KMS-11 (cell line): ENCODE data around the gene OR5B2.
"Not testable (repeated sequence)": the region's sequence is repeated elsewhere in the genome, so short reads cannot be mapped to it uniquely, and the experiment has no call there.

Source experiments
- H2AFZ ChIP-seq: fragments of 200-600 bp; sonication (generic); 2 replicates; pipeline ENCODE4 v1.6.1; 2016; ENCODE audit warnings: antibody characterized with exemption, mixed run types, low read depth
- H3K27ac ChIP-seq: fragments of 200-600 bp; sonication (generic); 2 replicates; pipeline ENCODE4 v1.6.1; 2016; ENCODE audit warnings: mild to moderate bottlenecking, mixed run types
- H3K27me3 ChIP-seq: fragments of 200-600 bp; sonication (generic); 2 replicates; pipeline ENCODE4 v1.6.1; 2017; ENCODE audit warnings: mild to moderate bottlenecking, low read depth, mixed run types, moderate library complexity; ENCODE audit not compliant: insufficient read depth
- H3K36me3 ChIP-seq: fragments of 200-600 bp; sonication (generic); 2 replicates; pipeline ENCODE4 v1.6.1; 2017; ENCODE audit warnings: mild to moderate bottlenecking, mixed run types; ENCODE audit not compliant: insufficient read depth
- H3K4me1 ChIP-seq: fragments of 200-600 bp; sonication (generic); 2 replicates; pipeline ENCODE4 v1.6.1; 2016; ENCODE audit warnings: mild to moderate bottlenecking, low read depth, mixed run types; ENCODE audit not compliant: poor library complexity, severe bottlenecking
- H3K4me2 ChIP-seq: fragments of 200-600 bp; sonication (generic); 2 replicates; pipeline ENCODE4 v1.7.0; 2016; ENCODE audit warnings: mild to moderate bottlenecking, mixed run types
- H3K4me3 ChIP-seq: fragments of 200-600 bp; sonication (generic); IDR thresholded peaks from 2 replicates; pipeline ENCODE4 v1.6.1; 2017; ENCODE audit warnings: low read depth, low read length, mixed read lengths; ENCODE audit not compliant: insufficient read depth
- H3K79me2 ChIP-seq: fragments of 200-600 bp; sonication (generic); 2 replicates; pipeline ENCODE4 v1.6.1; 2016; ENCODE audit warnings: low read depth, mixed run types; ENCODE audit not compliant: insufficient read depth
- H3K9ac ChIP-seq: fragments of 200-600 bp; sonication (generic); 2 replicates; pipeline ENCODE4 v1.6.1; 2016; ENCODE audit warnings: mild to moderate bottlenecking, mixed run types
- H4K20me1 ChIP-seq: fragments of 200-600 bp; sonication (generic); 2 replicates; pipeline ENCODE4 v1.6.1; 2016; ENCODE audit warnings: mild to moderate bottlenecking, mixed run types; ENCODE audit not compliant: insufficient read depth
- TF ChIP-seq, protein P1 (sequence below): fragments of 200-600 bp; sonication (generic); conservative IDR thresholded peaks from 2 replicates; pipeline ENCODE4 v1.6.1; 2017; ENCODE audit warnings: low read depth, mild to moderate bottlenecking, antibody characterized with exemption, low read length, moderate library complexity, mixed read lengths

Gene OR5B2

DNA sequence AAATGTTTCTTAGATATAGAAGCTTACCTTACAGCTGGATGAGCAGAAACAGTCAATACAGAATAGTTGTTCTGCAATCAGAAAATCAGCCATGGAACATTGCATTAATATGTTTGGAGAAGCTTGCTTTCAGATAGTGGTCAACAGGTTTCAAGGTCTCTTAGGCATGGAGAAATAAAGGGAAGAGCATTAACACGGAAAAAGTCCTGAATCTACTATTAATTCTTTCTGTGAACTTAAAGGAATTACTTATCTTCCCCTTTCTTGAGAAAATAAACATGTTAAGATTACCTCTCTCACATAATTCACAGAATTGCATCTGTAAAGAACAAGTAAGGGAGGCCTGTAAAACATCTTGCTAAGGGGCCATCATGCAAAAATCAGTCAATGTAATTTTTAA lies 21.1 kb downstream of the OR5B2 start, which contains the start of gene OR5B3:
Gene OR5B3, minus strand, starts transcription at position 101 of the 400 bp plus-strand sequence. CDS start 3,465 bp downstream, outside the sequence.
- TF ChIP-seq, protein P1, sequence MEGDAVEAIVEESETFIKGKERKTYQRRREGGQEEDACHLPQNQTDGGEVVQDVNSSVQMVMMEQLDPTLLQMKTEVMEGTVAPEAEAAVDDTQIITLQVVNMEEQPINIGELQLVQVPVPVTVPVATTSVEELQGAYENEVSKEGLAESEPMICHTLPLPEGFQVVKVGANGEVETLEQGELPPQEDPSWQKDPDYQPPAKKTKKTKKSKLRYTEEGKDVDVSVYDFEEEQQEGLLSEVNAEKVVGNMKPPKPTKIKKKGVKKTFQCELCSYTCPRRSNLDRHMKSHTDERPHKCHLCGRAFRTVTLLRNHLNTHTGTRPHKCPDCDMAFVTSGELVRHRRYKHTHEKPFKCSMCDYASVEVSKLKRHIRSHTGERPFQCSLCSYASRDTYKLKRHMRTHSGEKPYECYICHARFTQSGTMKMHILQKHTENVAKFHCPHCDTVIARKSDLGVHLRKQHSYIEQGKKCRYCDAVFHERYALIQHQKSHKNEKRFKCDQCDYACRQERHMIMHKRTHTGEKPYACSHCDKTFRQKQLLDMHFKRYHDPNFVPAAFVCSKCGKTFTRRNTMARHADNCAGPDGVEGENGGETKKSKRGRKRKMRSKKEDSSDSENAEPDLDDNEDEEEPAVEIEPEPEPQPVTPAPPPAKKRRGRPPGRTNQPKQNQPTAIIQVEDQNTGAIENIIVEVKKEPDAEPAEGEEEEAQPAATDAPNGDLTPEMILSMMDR: no peak
- Histone ChIP-seq H3K4me2 (no peak within 1 kb of the TSS), H4K20me1 (no peaks in the 10 kb centered on the region), H3K36me3 (no peaks in the 10 kb centered on the region), H3K4me3 (no peak within 1 kb of the TSS), H3K27me3 (no peaks in the 10 kb centered on the region), H3K27ac (no peak within 1 kb of the TSS), H3K9ac (no peak within 1 kb of the TSS), H3K4me1 (no peaks in the 10 kb centered on the region), H3K79me2 (no peaks in the 10 kb centered on the region), H2AFZ (no peak within 1 kb of the TSS)

- H3K27ac ChIP-seq, H3K36me3 ChIP-seq, H3K4me3 ChIP-seq, H2AFZ ChIP-seq, H3K79me2 ChIP-seq, H4K20me1 ChIP-seq, H3K9ac ChIP-seq, H3K27me3 ChIP-seq, H3K4me2 ChIP-seq, H3K4me1 ChIP-seq: not testable (repeated sequence)
These were observed 28.3 kb downstream of the OR5B2 start for GRCh38 chr11:58399622-58400021.

- no peak overlapping the region for H3K27ac ChIP-seq
- H4K20me1 ChIP-seq: no peaks in the 10 kb centered on the region
- H3K4me1 ChIP-seq: no peaks in the 10 kb centered on the region
- H2AFZ ChIP-seq: no peak overlapping the region
- no peak overlapping the region for H3K4me2 ChIP-seq
- H3K27me3 ChIP-seq: no peaks in the 10 kb centered on the region
- no peaks in the 10 kb centered on the region for H3K79me2 ChIP-seq
- H3K36me3 ChIP-seq: no peaks in the 10 kb centered on the region
- H3K4me3 ChIP-seq: no peak overlapping the region
- TF ChIP-seq, protein P1: no peak
- no peak overlapping the region for H3K9ac ChIP-seq
These were observed 32.3 kb downstream of the OR5B2 start for GRCh38 chr11:58395581-58395980.

DNA sequence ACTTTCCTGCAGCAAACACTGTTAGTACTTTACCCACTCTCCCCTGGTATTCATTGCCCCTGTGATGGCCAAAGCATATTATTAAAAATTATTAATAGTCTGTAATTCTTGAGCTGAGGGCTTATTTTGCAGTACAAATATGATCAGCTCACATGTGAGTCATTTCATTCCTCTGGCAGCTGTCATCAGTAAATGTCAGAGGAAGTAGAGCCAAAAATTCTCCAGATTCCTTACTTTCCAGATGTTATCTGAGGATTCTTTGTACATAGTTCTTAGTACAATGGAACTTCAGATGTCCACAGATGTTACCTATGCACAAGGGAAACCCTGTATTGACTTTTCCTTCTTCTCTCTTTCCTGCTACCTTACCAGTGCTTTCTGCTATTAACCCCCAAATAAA lies 33.7 kb downstream of the OR5B2 start:
- H3K27me3 ChIP-seq: no peaks in the 10 kb centered on the region
- no peak overlapping the region for H3K27ac ChIP-seq
- H4K20me1 ChIP-seq: no peaks in the 10 kb centered on the region
- no peaks in the 10 kb centered on the region for H3K36me3 ChIP-seq
- H3K79me2 ChIP-seq: no peaks in the 10 kb centered on the region
- no peak overlapping the region for H2AFZ ChIP-seq
- TF ChIP-seq, protein P1: no peak
- H3K9ac ChIP-seq: no peak overlapping the region
- H3K4me3 ChIP-seq: no peak overlapping the region
- no peaks in the 10 kb centered on the region for H3K4me1 ChIP-seq
- H3K4me2 ChIP-seq: no peak overlapping the region

GRCh38 chr11:58392746-58393145 lies 35.2 kb downstream of the OR5B2 start:
- no peak overlapping the region for H3K27ac ChIP-seq
- no peaks in the 10 kb centered on the region for H3K36me3 ChIP-seq
- H3K79me2 ChIP-seq: no peaks in the 10 kb centered on the region
- H3K4me3 ChIP-seq: no peak overlapping the region
- no peaks in the 10 kb centered on the region for H4K20me1 ChIP-seq
- TF ChIP-seq, protein P1: no peak
- no peak overlapping the region for H3K4me2 ChIP-seq
- no peak overlapping the region for H2AFZ ChIP-seq
- no peaks in the 10 kb centered on the region for H3K4me1 ChIP-seq
- H3K27me3 ChIP-seq: no peaks in the 10 kb centered on the region
- H3K9ac ChIP-seq: no peak overlapping the region
